ENCODE measurements around the gene MRPL40.
A peak's percentile ranks its signal among the peaks of the same experiment; 100 is the strongest.

MRPL40 gene

DNA sequence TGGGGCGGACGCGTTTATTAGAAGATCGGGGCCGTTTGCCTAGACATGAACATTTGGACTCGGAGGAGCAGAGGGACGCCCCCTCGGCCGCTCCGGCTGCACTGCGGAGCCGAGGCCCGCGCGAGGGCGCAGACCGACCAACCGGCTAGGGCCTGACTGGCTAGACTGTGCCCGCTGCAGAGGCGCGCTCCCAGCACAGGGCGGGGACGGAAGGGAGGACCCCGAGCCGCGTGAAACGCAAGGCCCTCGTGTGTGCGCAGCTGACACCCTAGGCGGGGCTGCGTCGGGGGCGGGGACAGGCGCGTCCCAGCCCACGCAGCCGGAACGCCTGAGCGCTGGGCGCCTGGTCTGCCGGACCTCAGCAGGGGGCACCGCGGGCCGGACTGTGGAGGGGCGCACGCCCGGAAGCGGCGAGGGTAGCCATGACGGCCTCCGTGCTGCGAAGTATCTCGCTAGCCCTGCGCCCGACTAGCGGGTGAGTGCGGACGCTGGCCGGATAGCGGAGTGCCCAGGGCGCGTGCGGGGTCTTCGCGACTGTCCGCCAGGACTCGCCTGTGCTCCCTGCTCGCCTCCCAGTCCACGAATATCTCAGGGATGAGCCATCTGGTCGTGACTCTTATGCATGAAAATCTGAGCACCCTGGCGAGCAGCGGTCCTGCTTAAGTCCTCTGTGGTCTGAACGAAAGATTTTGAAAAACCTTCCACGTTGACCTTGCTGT lies at the start of gene MRPL40:
Gene MRPL40 (plus strand): TSS at position 413 of the 719 bp plus-strand sequence. CDS start 10 bp downstream, at position 423.
- DNase-seq, result peak; percentile 94

DNA sequence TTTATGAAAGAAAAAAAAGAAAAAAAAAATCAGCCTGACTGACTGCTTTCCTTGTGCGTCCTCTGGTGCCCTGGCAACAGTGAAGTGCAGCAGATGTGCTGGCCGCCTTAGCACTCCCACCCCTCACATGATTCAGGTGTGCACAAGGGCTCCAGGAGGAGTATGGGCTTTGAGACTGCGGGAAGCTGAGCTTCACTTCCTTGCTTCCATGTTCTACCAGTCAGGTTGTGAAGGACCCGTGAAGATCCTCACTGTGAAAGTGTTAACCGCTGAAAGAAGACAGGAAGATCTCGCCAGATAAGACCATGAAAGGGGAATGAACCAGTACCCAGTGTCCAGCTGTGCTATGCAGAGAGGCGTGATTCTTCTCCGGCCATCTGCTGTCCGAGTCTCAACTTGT lies 49.1 kb upstream of the MRPL40 start:
- no peak for DNase-seq

DNA sequence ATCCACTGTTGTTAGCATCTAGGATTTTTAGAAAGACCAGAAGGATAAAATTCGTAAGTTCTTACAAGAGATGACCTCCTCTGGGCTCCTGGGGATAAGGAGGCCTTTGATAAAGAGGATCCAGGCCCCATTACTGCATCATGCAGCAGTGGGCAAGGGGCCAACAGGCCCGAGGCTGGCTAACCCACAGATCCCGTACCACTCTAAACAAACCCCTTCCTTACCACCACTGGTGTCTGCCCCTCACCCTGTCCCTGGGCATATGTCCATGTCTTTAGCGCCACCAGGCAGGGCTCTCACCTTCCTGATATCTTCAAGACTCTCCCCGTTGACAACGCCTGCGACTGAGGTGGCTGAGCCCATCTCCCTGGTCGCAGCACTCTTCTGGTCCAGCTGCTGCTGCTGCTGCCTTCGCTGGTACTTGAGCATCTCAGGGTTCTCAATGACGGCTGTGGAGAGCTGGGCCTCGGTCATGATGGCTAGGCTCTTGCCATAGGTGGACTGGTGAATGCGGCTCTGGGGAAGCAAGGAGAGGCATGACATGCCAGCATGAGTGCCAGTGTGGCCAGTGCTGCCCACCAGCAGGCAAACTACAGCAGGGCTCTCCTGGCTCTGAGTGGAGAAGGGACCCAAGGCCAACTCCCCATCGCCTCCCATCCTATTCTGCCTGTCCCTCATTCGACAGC lies 47.0 kb upstream of the MRPL40 start:
- no peak for DNase-seq

DNA sequence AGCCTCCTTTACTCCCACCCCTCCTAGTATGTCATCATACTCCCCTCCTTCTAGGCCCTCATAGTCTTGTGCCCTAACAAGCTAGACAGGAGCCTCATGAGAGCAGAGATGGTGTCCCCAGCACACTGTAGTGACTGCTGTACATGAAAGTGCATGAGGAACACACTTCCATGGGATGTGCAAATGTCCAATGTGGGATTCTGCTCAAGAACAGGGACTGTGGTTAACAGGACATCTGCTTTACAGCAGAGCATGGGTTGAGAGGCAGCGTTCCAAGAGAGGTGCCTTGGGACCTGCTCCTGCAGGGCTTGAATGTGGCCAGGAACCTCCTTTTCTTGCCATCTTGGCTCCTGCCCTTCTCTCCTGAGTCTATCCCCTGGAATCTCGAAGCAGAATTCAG lies 46.1 kb upstream of the MRPL40 start:
- DNase-seq, result no peak

DNA sequence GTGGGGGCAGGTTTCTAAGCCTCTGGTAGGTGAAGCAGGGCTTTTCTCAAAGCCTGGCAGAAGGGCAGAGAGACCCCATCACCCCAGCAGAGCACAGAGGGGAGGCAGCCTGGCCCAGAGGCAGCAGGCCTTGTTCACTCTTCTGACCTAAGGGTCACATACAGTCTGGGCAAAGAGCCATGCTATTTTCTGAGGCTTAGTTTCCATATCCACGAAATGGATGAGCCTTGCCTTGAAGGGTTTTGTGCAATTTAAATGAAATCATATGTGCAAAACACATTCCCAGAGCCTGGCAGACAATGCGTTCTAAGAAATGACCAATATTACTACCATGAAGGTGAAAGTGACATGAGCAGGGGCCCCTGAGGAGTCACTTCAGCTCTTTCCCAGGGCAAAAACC lies 45.3 kb upstream of the MRPL40 start:
- no peak for DNase-seq

DNA sequence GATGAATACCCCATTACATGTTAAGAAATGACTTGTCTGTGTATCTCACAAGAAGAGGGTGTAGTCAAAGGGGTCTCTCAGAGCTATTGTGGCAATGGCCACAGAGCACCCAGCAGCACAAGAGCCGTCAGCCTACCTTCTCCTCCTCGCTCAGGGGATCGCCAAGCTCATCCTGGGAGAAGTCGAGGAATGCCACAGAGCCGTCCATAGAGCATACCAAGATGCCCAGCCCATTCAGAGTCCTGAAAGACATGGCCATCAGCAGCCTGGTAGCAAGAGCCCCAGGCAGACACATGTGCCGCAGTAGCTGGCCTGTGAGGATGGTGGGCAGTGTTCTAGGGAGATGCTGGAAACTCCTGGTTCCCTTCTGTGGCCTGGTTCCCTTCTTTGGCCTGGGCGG lies 44.8 kb upstream of the MRPL40 start:
- DNase-seq, result no peak

DNA sequence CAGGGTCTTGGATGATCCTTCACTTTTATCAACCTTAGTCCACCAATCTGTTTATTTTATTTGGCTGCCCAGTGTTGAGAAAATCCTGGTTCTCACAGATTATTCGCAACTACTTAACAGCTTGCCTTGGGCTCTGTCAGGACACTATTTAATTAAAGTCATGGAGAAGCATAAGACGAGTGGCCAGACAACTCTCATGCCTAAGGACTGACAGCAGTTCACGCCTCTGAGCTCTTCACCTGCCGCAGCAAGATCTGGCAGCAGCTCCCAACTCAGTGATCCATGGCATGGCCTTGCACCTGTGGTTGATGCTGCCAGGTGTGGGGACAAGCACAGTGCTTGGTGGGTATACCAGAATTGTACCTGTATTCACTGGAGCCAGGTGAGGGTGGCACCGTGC lies 38.6 kb upstream of the MRPL40 start:
- DNase-seq, result no peak

DNA sequence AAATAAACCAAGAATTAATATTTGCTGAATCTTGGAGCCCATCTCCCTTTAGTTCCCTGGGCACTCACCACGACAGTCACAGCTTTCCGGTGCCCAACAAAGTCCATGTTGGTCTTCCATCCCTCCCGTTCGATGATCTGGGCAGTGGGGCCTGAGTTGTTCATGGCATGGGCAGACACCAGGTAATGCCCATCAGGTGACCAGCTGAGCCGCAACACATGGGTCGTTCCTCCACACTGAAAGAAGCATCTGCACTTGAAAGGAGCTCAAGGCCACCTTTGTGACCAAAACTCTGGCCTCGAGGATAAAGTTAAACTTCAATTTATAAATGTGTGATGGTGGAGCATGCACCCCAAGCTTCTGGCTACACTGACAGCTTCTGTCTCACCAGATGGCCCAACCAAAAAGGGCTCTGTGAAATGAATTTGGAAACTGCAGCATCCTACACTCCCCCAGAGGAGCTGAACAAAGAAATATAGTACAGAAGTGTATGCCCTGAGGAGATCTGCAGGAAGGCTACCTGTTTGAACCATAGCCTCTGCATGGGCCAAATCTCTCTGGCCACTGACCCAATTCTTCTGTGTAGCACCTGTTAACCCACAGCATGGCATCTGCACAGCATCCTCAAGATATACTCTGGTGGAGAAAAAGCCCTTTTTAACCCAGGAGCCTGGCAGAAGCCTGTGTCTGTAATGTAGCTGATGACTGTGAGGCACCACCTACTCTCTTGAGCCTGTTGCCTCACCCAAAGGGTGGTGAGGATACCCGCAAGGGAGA lies 37.9 kb upstream of the MRPL40 start:
- DNase-seq, result no peak

DNA sequence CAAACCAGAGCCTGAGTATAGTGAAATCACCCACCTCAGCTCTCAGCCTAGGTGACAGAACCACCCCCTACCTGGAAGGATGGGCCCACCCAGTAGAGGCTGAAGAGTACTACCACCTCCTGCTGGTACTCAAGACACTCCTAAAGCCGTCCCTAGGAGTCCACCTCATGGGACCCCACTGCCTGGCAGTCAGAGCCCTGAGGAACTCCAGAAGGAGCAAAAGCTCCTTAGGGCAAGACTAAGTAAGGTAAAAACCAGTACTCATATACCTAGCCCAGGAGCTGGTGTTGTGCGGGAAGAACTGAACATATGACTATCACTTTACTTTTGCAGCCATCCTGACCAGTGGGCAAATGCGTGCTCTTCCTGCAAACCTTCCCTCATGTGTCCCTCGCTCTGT lies 37.1 kb upstream of the MRPL40 start:
- DNase-seq, result no peak

DNA sequence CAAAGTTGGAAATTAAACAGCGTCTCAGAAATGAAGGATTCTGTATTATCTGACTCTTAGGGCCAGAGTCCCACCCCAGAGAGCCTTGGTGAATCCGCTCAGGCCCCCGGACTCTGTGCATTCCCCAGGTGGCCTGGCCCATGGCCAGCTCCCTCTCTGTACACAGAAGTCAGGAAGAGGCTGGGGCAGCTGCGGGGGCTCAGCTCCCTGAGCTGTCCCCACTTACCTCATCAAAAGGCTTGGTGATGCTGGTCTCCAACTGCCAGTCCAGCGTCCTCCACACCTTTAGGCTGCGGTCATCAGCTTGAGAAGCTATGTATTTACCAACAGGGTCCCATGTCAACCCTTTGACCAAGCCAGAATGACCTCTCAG lies 35.8 kb upstream of the MRPL40 start:
- DNase-seq, result no peak

DNA sequence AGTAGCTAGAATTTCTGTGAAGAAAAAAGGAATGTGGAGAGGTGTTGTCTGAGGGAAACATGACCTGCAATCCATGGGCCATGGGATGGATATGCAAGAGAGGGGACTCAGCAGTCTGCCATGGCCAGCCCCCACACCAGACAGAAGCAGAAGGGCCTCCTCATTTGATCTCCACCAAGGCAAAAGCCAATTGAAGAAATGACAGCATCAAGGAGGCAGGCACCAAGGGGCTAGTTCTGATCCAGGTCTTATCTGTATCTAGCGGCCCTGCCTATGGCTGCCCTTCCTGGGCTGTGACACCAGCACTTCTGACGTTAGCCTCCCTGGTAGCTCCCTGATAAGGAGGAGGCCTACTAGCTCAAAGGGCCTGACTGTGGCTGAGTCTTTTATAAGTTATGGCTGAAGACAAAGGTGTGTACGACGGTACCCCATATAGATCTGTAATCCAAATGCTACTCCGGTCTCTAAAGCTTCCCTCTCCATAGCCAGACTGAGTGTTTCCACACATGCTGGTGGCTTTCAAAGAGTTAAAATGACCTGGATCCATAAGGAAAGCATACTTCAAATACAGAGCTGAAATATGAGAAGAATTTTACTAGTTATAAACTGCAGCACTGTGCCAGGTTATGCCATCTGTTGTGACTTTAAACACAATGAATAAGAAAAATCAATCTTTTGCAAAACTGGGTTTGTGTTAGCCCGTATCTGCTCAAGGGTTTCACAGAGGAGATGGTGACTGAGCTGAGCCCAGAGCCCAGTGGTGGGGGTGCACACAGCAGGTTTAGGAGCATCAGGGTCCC lies 35.2 kb upstream of the MRPL40 start:
- no peak for DNase-seq

DNA sequence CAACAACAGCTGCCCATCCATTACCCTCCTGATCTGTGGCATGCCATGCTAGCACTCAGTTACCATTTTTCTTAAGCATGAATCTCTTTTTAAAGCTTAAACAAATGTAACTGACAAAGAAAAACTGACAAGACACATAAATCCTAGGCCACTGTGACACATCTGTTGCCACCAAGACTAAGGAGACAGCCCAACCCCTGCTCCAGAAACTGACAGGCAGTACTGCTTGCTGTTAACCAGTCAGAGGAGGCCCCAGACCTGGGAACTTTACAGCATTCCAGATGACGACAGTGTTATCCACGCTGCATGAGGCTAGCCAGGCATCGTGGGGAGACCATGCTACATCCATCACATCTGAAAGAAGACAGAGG lies 34.6 kb upstream of the MRPL40 start:
- DNase-seq, result no peak

DNA sequence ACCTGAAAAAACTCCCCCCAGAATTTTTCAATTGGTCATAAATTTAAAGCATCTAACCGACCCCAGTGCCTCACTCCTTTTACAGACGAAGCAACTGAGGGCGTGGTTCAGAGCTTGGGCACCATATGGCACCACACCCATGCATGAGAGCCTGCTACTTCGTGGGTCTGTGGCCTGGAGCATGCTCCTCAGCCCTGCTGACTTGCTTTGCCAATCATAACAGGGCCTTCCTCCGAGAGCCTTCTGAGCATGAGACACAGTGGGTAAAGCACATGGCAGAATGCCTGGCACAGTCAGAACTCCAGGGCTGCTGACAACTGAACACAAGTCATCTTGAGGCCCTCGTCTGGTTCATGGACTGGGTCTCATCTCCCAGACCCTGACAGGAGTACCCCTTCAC lies 34.1 kb upstream of the MRPL40 start:
- no peak for DNase-seq

DNA sequence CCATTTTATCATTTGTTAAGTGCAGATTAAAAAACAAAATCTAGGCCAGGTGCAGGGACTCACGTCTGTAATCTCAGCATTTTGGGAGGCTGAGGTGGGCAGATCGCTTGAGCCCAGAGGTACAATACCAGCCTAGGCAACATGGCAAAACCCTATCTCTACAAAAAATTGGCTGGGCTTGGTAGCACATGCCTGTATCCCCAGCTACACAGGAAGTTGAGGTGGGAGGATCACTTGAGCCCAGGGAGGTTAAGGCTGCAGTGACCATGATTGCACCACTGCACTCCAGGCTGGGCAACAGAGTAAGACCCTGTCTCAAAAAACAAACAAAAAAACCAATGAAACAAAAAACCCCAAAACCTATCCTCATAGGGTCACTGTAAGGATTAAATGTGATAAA lies 33.7 kb upstream of the MRPL40 start:
- no peak for DNase-seq

DNA sequence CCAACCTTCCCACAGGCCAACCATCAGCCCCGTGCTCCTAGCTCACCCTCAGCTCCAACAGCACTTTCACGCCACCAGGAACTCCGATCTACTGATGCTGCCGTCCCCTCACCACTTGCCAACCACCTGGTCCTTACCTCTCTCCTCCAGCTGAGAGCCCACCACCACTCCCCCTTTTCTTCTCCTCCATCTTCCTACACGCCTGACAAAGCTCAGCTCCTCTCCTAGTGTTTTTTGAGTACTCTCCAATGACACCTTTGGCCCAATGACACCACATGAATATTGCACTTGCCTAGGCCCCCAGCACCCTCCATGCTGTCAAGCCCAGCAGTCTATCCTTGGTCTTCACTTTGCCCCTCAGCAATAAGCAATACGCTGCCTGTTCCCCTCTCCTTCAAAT lies 31.5 kb upstream of the MRPL40 start:
- DNase-seq, result no peak

DNA sequence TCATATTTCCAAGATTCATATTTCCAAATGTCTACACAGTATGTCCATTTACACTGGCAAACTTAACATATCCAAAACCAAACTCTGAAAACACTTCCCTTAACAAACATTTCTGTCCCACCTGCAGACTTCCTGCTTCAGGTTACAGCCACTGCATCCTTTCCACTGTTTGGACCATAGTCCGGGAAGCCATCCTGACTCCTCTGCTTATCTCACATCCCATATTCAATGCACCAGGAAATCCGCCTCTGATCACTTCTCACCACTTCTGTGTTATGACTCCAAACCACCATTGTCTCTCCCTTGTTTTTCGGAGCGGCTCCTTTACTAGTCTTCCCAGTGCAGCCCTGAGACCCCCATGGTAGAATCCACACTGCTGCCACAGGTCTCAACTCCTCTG lies 30.9 kb upstream of the MRPL40 start:
- DNase-seq, result no peak

DNA sequence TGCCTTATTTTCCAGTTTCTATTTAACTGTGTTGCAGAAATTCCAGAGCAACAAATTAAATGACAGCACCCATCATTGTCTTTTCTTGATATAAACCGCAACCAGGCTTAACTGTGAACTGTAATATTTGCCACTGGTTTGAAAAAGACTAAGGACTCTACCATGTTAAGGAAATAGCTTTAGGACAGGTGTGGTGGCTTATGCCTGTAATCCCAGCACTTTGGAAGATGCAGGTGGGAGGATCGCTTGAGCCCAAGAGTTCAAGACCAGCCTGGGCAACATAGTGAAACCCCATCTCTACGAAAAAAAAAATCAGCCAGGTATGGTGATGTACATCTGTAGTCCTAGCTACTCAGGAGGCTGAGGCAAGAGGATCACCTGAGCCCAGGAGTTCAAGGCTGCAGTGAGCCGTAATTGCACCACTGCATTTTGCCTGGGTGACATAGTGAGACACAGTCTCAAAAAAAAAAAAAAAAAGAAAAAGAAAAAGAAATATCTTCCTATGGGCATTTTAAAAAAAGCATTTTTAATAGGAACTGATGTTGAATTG lies 29.6 kb upstream of the MRPL40 start:
- DNase-seq, result no peak

DNA sequence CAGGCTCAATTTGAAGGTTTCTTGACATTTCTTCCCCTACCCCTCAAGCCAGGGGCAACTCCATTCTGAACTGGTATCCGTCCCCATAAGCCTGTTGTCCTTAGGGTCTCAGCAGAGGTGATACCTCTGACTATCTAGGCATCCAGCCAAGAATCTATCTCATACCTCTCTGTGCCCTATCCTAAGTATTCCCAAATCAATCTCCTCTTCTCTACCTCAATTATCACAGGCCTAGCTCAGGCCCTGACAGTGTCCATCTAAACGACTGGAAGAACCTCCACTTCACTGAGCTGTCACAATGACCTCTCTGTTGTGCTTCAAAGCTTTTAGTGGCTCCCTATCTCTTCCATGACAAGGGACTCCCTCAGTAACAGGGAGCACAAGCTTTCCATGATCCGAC lies 27.7 kb upstream of the MRPL40 start:
- DNase-seq, result no peak

DNA sequence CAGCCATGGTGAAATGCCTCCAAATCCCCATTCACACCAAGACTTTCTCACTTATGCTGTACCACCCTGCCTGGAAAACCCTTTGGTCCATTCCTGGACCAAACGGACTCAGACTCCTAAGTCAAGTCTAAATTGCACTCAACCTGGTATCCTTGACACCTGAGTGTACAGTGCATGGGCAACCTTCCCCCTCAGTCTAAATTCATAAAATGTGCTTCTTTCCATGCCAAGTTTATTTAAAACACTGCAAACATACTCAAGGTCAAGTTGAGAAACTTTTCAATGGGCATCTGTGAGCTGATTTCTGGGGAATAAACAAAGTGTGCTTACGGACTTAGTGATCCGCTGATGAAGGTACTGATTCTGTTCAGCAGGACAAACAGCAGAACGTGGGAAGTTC lies 27.2 kb upstream of the MRPL40 start:
- DNase-seq, result no peak

DNA sequence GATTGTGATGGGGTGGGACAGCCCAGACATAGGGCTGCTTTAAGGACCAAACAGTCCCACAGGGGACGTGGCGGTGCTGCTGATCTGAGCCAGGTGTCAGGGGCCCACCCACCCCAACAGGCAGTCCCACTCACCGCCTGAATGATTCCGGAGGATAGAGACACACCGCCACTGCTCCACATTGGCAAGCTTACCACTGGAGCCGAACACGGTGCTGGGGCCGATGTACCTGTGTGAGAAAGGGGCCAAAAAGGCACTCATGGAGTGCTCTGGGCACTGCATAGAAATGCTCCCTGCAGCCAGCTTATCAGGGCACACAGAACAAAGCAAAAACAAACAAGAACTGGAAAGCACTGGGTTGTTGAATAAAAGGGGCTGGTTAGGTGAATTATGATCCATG lies 26.7 kb upstream of the MRPL40 start:
- DNase-seq, result no peak

DNA sequence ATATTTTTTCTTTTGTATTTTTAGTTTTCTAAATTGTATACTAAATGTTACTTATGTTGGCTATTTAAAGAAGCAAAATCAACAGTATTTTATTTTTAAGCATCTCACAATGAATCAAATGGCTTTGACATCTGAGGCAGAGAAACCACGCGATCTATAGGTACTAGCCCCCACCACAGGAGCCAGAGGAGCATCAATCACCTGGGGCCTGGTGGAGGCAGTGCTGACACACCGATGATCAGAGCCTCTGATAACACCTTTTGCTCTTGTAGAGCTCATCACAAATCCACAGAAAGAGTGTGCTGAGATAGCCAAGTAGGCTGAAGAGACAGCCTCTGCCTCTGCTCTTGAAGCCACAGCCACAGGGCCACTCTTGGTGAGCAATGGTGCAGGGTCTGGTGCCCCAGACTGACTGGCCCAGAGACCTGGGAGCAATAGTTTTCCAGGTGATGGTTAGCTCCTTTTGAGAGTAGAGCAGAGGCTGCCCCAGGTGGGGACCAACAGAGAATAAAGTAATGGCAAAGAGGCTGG lies 26.0 kb upstream of the MRPL40 start:
- DNase-seq, result no peak

DNA sequence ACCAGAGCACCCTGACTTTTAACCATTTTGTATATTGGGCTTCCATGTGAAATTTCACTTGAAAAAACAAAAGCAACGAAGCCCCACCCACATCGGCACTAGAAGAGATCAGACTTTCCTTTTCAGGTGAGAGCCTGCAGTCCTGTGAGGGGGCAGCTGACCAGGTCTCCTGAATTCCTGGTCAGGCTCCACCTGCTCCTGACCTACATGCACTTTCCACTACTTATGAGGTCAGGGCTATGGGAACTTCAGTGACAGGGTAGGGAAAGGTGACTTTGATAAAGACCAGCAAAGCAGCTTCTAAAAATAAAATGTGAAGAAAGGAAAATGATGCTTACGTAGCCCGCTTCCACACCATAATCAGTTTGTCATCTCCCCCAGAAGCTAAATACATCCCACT lies 25.5 kb upstream of the MRPL40 start:
- DNase-seq, result no peak

All from fibroblast of skin of right biceps (primary cell).